Transverse colon (tissue), 4 donors: ENCODE measurements around the gene UNC13C. TPM values are rescaled to one million over a fixed set of nuclear protein-coding genes. Genes with fewer than 3 reads are reported as not detected.

ENCODE experiments used
- DNase-seq: peaks from one replicate; pipeline ENCODE4 v3.0.0-alpha.2; 2019
- H3K27ac ChIP-seq, 4 donors: fragments of 200-600 bp; sonication (generic); 2 replicates each; pipeline ENCODE4 v1.5.1; 2016 to 2018; ENCODE audit warnings: inconsistent platforms in 4 of 4
- H3K27me3 ChIP-seq: fragments of 200-600 bp; sonication (generic); 2 replicates; pipeline ENCODE4 v1.5.1; 2017; ENCODE audit warnings: inconsistent platforms
- H3K36me3 ChIP-seq, 4 donors: fragments of 200-600 bp; sonication (generic); 2 replicates each; pipeline ENCODE4 v1.5.1; 2017 to 2019; ENCODE audit warnings: inconsistent platforms in 4 of 4
- H3K4me1 ChIP-seq, 4 donors: fragments of 200-600 bp; sonication (generic); 2 replicates each; pipeline ENCODE4 v1.5.1; 2017 to 2020; ENCODE audit warnings: inconsistent platforms in 4 of 4
- H3K4me3 ChIP-seq, 4 donors: fragments of 200-600 bp; sonication (generic); 1 replicate in 1 of 4; 2 replicates in 3 of 4; pipeline versions ENCODE4 v1.5.1 to v1.6.1; 2017 to 2019; ENCODE audit warnings: inconsistent platforms in 4 of 4
- H3K9me3 ChIP-seq, 2 donors: fragments of 200-600 bp; sonication (generic); 2 replicates each; pipeline ENCODE4 v1.5.1; 2017 to 2019; ENCODE audit warnings: inconsistent platforms in 2 of 2
- CTCF ChIP-seq, 5 experiments: fragments of 200-600 bp in 3 of 5; fragments of 450-650 bp in 2 of 5; sonication (generic) in 3 of 5; IDR thresholded peaks; 1 replicate in 2 of 5; 2 replicates in 3 of 5; pipeline ENCODE4 v1.5.1; 2016 to 2017; ENCODE audit warnings: antibody characterized with exemption in 5 of 5, inconsistent platforms in 3 of 5, mild to moderate bottlenecking in 2 of 5, moderate library complexity in 1 of 5
- EP300 ChIP-seq: sonication (generic); formaldehyde crosslinking; IDR thresholded peaks from one replicate; pipeline ENCODE4 v1.6.1; 2017; ENCODE audit warnings: antibody characterized with exemption, low read depth
- POLR2A ChIP-seq: fragments of 450-650 bp; IDR thresholded peaks from one replicate; pipeline ENCODE4 v1.6.1; 2016; ENCODE audit warnings: antibody characterized with exemption, mild to moderate bottlenecking, moderate library complexity
- POLR2AphosphoS5 ChIP-seq, 3 donors: sonication (generic); formaldehyde crosslinking; IDR thresholded peaks; one replicate each; pipeline ENCODE4 v1.6.1; 2016; ENCODE audit warnings: antibody characterized with exemption in 3 of 3
- WGBS, 2 donors: methylation state at CpG; one replicate each; pipeline ENCODE4 v1.1.5; 2018; ENCODE audit warnings: low coverage in 1 of 2; 5-methylcytosine and 5-hydroxymethylcytosine counted together
- in situ Hi-C, 4 donors: fragments of 200-750 bp; cut with MboI; loops; one replicate each; pipeline versions ENCODE4 v1.15.0 to v1.15.1; 2017; ENCODE audit warnings: low sequenced_read_pairs in 3 of 4, low pct_ligation_motif_present in 1 of 4, low pct_unique_long_range_greater_than_20kb in 1 of 4
- intact Hi-C: fragments of 100-400 bp; cut with DNase I; formaldehyde crosslinking; loops from one replicate; pipeline ENCODE4 v1.15.1; 2023; ENCODE audit warnings: low total_unique reads
- total RNA-seq, 4 donors: library from RNA; depleted of rRNA; stranded (reverse); fragments of >200 nt; gene quantifications; one replicate each; pipeline ENCODE4 v1.1.0, GENCODE V29; 2016

The UNC13C gene
- total RNA-seq, 4 donors from 2014 or later, result 0.32 to 0.41 (median 0.40) TPM; not detected in 1

GRCh38 chr15:54345827-54346226 is 367.6 kb downstream of the UNC13C start:
- no peak overlapping the region for H3K4me3 ChIP-seq
- intact Hi-C loops, result no loop called here
- in situ Hi-C loops, result no loop called here
- no peak for DNase-seq
- no peak overlapping the region for H3K27ac ChIP-seq
- no peaks in the 10 kb centered on the region for H3K9me3 ChIP-seq
- no peaks in the 10 kb centered on the region for H3K36me3 ChIP-seq
- TF ChIP-seq EP300 (no peak), POLR2A (no peak)
- WGBS, 2 donors, result 83 to 84% methylated on average over 7 of the region's 7 CpGs
- no peaks in the 10 kb centered on the region for H3K4me1 ChIP-seq
- H3K27me3 ChIP-seq, result no peaks in the 10 kb centered on the region

GRCh38 chr15:54347082-54347827 is 369.0 kb downstream of the UNC13C start:
- Histone ChIP-seq H3K36me3 (no peaks in the 10 kb centered on the region), H3K4me3 (no peak overlapping the region), H3K9me3 (no peaks in the 10 kb centered on the region), H3K27me3 (no peaks in the 10 kb centered on the region), H3K27ac (no peak overlapping the region), H3K4me1 (no peaks in the 10 kb centered on the region)
- in situ Hi-C loops (no loop called here), intact Hi-C loops (no loop called here)
- 53 to 65% methylated on average over 3 of the region's 3 CpGs for WGBS, 2 donors
- no peak for TF ChIP-seq POLR2A
- TF ChIP-seq POLR2AphosphoS5 (IDR thresholded peaks at IDR 0.05), result no peak
- no peak for TF ChIP-seq CTCF (IDR thresholded peaks at IDR 0.05)
- TF ChIP-seq EP300, result no peak
- no peak for DNase-seq

- TF ChIP-seq CTCF (IDR thresholded peaks at IDR 0.05) (no peak), POLR2AphosphoS5 (IDR thresholded peaks at IDR 0.05) (no peak), POLR2A (no peak), EP300 (no peak)
- no peaks in the 10 kb centered on the region for H3K4me1 ChIP-seq
- in situ Hi-C loops, result no loop called here
- WGBS, 2 donors, result 62% methylated on average over 2 of the region's 2 CpGs; no CpG with 5 or more reads in 1 of the 2 donors
- H3K36me3 ChIP-seq, result no peaks in the 10 kb centered on the region
- H3K27ac ChIP-seq, result no peak overlapping the region
- H3K9me3 ChIP-seq, result no peaks in the 10 kb centered on the region
- no peaks in the 10 kb centered on the region for H3K27me3 ChIP-seq
- H3K4me3 ChIP-seq, result no peak overlapping the region
- no peak for DNase-seq
- intact Hi-C loops, result no loop called here
Observed at GRCh38 chr15:54353726-54354125, 375.5 kb downstream of the UNC13C start.

GRCh38 chr15:54354341-54354740 is 376.1 kb downstream of the UNC13C start:
- 73 to 83% methylated on average over 1 of the region's 1 CpG for WGBS, 2 donors
- Histone ChIP-seq H3K9me3 (peaks cover 0 to 2% of the 10 kb centered on the region in 2 donors), H3K36me3 (no peaks in the 10 kb centered on the region), H3K4me1 (no peaks in the 10 kb centered on the region), H3K27ac (no peak overlapping the region), H3K27me3 (no peaks in the 10 kb centered on the region), H3K4me3 (no peak overlapping the region)
- DNase-seq, result no peak
- no peak for TF ChIP-seq POLR2AphosphoS5 (IDR thresholded peaks at IDR 0.05)
- no peak for TF ChIP-seq POLR2A
- no peak for TF ChIP-seq EP300
- TF ChIP-seq CTCF (IDR thresholded peaks at IDR 0.05), result no peak
- in situ Hi-C loops, result no loop called here
- intact Hi-C loops, result no loop called here
